BLaER1 treated with 17β-estradiol and CSF1 and Interleukin-3, amounts not matched to agents 10 nM and 100 nM (cell line): ENCODE results near the gene IRX2.

Experiments used
- H3K27ac ChIP-seq, 11 experiments: shearing (Covaris generic); formaldehyde crosslinking; 2 replicates each; pipeline ENCODE4 v1.8.1; 2022
- H3K27me3 ChIP-seq, 11 experiments: shearing (Covaris generic); formaldehyde crosslinking; 2 replicates each; pipeline ENCODE4 v1.8.1; 2022
- H3K36me3 ChIP-seq, 11 experiments: shearing (Covaris generic); formaldehyde crosslinking; 2 replicates each; pipeline ENCODE4 v1.8.1; 2022
- H3K4me1 ChIP-seq, 10 experiments: shearing (Covaris generic); formaldehyde crosslinking; 2 replicates each; pipeline ENCODE4 v1.8.1; 2022
- H3K4me2 ChIP-seq, 11 experiments: shearing (Covaris generic); formaldehyde crosslinking; 2 replicates each; pipeline ENCODE4 v1.8.1; 2022
- H3K4me3 ChIP-seq, 10 experiments: shearing (Covaris generic); formaldehyde crosslinking; 2 replicates each; pipeline ENCODE4 v1.8.1; 2022
- H3K9ac ChIP-seq, 11 experiments: shearing (Covaris generic); formaldehyde crosslinking; 2 replicates each; pipeline ENCODE4 v1.8.1; 2022
- H3K9me3 ChIP-seq, 11 experiments: shearing (Covaris generic); formaldehyde crosslinking; replicated peaks in 1 of 11; 2 replicates each; pipeline ENCODE4 v1.8.1; 2022
- H4K20me1 ChIP-seq, 11 experiments: shearing (Covaris generic); formaldehyde crosslinking; 2 replicates each; pipeline ENCODE4 v1.8.1; 2022
- Cebpa-rat ChIP-seq, 11 experiments: shearing (Covaris generic); IDR thresholded peaks; 2 replicates each; pipeline ENCODE4 v1.8.1; 2022

IRX2 gene

DNA sequence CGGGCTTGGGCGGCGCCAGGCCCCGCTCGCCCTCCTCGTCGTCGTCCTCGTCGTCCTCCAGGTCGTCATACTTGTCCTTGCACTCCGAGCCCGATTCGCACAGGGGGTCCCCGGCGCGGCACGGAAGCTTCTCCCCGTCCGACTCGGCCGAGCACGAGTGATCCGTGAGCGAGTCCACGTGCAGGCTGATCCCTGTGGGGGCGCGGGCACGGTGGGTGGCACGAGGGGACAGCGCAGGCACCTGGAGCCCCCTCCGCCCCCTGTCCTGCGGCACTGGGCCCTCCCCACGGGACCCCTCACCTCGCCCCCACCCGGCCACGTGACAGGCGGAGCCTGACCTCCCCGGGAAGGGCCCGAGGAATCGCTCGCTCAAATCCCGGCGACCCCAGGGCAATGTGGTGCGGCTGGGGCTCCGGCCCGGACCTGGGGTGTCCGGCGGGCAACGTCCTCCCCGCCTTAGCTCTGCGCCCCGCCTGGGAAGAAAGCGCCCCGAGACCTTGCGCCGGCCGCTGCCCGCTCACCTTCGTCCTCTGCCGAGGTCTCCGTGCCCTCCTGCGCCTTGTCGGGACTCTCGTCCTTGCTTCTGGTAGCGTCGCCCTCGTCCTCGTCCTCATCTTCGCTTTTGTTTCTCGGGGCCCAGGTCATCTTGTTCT, 2.5 kb downstream of the IRX2 start:
- Histone ChIP-seq H3K27ac (peak overlapping the region; percentile 65 to 94 (median 91); a peak in 21 of 22 replicates), H3K36me3 (peaks cover 18 to 70% (median 57%) of the 10 kb centered on the region in 11 experiments; a peak in 21 of 22 replicates), H3K9me3 (peaks cover 19 to 35% (median 31%) of the 10 kb centered on the region in 11 experiments; a peak in 21 of 22 replicates), H4K20me1 (peaks cover 63 to 80% (median 73%) of the 10 kb centered on the region in 11 experiments; a peak in 21 of 22 replicates), H3K4me1 (peaks cover 14 to 50% (median 32%) of the 10 kb centered on the region in 10 experiments; a peak in 18 of 20 replicates), H3K9ac (peak overlapping the region; percentile 88 to 98 (median 93)), H3K4me3 (peak overlapping the region; percentile 72 to 86 (median 81)), H3K27me3 (peaks cover 0 to 20% (median 5%) of the 10 kb centered on the region in 11 experiments; a peak in 13 of 22 replicates), H3K4me2 (peak overlapping the region; percentile 77 to 93 (median 82))
- TF ChIP-seq Cebpa-rat (IDR thresholded peaks at IDR 0.05), result no peak

GRCh38 chr5:2748179-2748860, 3.2 kb downstream of the IRX2 start:
- TF ChIP-seq Cebpa-rat (IDR thresholded peaks at IDR 0.05), result no peak
- peak overlapping the region; percentile 72 to 86 (median 81) for H3K4me3 ChIP-seq
- H3K27ac ChIP-seq, result peak overlapping the region; percentile 65 to 94 (median 91); a peak in 21 of 22 replicates
- peaks cover 15 to 52% (median 30%) of the 10 kb centered on the region in 10 experiments; a peak in 19 of 20 replicates for H3K4me1 ChIP-seq
- H3K36me3 ChIP-seq, result peaks cover 21 to 77% (median 64%) of the 10 kb centered on the region in 11 experiments; a peak in 21 of 22 replicates
- peaks cover 70 to 87% (median 80%) of the 10 kb centered on the region in 11 experiments; a peak in 21 of 22 replicates for H4K20me1 ChIP-seq
- peak overlapping the region; percentile 88 to 98 (median 93) for H3K9ac ChIP-seq
- peaks cover 19 to 35% (median 31%) of the 10 kb centered on the region in 11 experiments; a peak in 21 of 22 replicates for H3K9me3 ChIP-seq
- H3K4me2 ChIP-seq, result peak overlapping the region; percentile 77 to 93 (median 82)
- H3K27me3 ChIP-seq, result peaks cover 3 to 24% (median 11%) of the 10 kb centered on the region in 11 experiments; a peak in 17 of 22 replicates

- peak overlapping the region; percentile 77 to 93 (median 82) for H3K4me2 ChIP-seq
- H3K27ac ChIP-seq, result peak overlapping the region; percentile 65 to 94 (median 91); a peak in 21 of 22 replicates
- peaks cover 19 to 35% (median 31%) of the 10 kb centered on the region in 11 experiments; a peak in 21 of 22 replicates for H3K9me3 ChIP-seq
- H3K9ac ChIP-seq, result peak overlapping the region; percentile 88 to 98 (median 93)
- peaks cover 26 to 84% (median 71%) of the 10 kb centered on the region in 11 experiments; a peak in 21 of 22 replicates for H3K36me3 ChIP-seq
- H3K4me1 ChIP-seq, result peaks cover 15 to 50% (median 29%) of the 10 kb centered on the region in 10 experiments; a peak in 19 of 20 replicates
- peaks cover 75 to 89% (median 87%) of the 10 kb centered on the region in 11 experiments; a peak in 21 of 22 replicates for H4K20me1 ChIP-seq
- TF ChIP-seq Cebpa-rat (IDR thresholded peaks at IDR 0.05), result no peak
- peaks cover 5 to 26% (median 17%) of the 10 kb centered on the region in 11 experiments; a peak in 17 of 22 replicates for H3K27me3 ChIP-seq
- peak overlapping the region; percentile 72 to 86 (median 81) for H3K4me3 ChIP-seq
Observed at GRCh38 chr5:2747363-2748162, 3.9 kb downstream of the IRX2 start.

DNA sequence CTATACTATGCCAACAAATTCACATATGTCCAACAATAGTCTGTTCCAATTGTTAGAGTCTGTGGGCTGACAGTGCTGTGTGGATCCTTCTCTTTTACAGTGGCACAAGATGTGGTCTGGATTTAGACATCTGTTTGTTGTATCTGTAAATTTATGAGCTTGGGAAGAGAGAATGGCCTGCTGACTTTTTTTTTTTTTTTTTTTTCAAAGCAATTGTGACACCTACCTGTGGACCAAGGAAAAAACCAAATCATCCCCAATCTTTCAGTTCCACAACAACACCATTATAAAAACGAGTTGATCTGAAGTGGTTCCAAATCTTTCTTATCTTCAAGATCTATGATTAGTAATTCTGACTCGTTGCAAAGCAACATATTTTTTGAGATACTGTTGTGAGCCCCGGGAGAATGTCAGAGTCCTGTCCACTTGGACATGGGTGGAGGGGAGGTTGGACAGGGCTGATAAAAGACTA, 4.9 kb downstream of the IRX2 start:
- H3K36me3 ChIP-seq, result peaks cover 26 to 94% (median 75%) of the 10 kb centered on the region in 11 experiments; a peak in 21 of 22 replicates

DNA sequence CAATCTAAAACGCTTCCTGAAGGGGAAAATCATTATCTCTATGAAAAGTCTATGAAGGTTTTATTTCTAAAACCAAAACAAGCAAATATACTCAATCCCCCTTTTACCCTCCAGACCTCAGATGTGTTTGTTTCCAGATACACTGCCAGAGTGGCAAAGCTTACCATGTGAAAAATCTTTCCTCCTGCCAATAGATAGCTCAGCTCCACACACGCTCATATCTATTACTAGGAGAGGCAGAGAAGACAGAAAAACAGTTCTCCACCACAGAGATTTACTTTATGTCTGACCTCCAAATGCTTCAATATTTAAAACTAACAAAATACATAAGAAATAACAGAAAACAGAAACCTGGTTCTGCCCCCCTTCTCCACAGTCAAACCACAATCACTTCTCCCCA, 7.0 kb downstream of the IRX2 start:
- H4K20me1 ChIP-seq, result peaks cover 72 to 96% (median 90%) of the 10 kb centered on the region in 11 experiments; a peak in 21 of 22 replicates
- H3K9me3 ChIP-seq, result peaks cover 5 to 23% (median 15%) of the 10 kb centered on the region in 11 experiments; a peak in 18 of 22 replicates
- peak overlapping the region; percentile 19 to 86 (median 78); a peak in 18 of 22 replicates for H3K4me2 ChIP-seq
- TF ChIP-seq Cebpa-rat (IDR thresholded peaks at IDR 0.05), result no peak
- peaks cover 20 to 80% (median 63%) of the 10 kb centered on the region in 11 experiments; a peak in 21 of 22 replicates for H3K36me3 ChIP-seq
- H3K4me3 ChIP-seq, result 0 out of 20 replicates have a peak overlapping the region, but pooled peaks of 1 of the 10 experiments have one; percentile 15
- H3K4me1 ChIP-seq, result peaks cover 26 to 57% (median 39%) of the 10 kb centered on the region in 10 experiments
- no peak overlapping the region for H3K27ac ChIP-seq
- H3K9ac ChIP-seq, result peak overlapping the region in 4 of 11 experiments; percentile 2 to 32 (median 18); a peak in 2 of 22 replicates
- H3K27me3 ChIP-seq, result peaks cover 18 to 43% (median 30%) of the 10 kb centered on the region in 11 experiments

More for the DNA sequence above, 4.9 kb downstream of the IRX2 start:
- Histone ChIP-seq H3K9ac (peak overlapping the region; percentile 17 to 98 (median 93); a peak in 19 of 22 replicates), H3K4me1 (peaks cover 22 to 53% (median 35%) of the 10 kb centered on the region in 10 experiments), H3K27me3 (peaks cover 5 to 25% (median 17%) of the 10 kb centered on the region in 11 experiments; a peak in 17 of 22 replicates), H3K4me3 (peak overlapping the region; percentile 72 to 86 (median 81); a peak in 19 of 20 replicates), H3K9me3 (peaks cover 19 to 35% (median 31%) of the 10 kb centered on the region in 11 experiments; a peak in 21 of 22 replicates), H4K20me1 (peaks cover 75 to 98% (median 97%) of the 10 kb centered on the region in 11 experiments; a peak in 21 of 22 replicates), H3K4me2 (peak overlapping the region; percentile 65 to 93 (median 82)), H3K27ac (peak overlapping the region in 6 of 11 experiments; percentile 32 to 94 (median 90); a peak in 8 of 22 replicates)
- no peak for TF ChIP-seq Cebpa-rat (IDR thresholded peaks at IDR 0.05)

GRCh38 chr5:2742921-2743679, 8.4 kb downstream of the IRX2 start:
- Histone ChIP-seq H3K9me3 (peaks cover 0 to 9% (median 1%) of the 10 kb centered on the region in 11 experiments; a peak in 10 of 22 replicates), H4K20me1 (peaks cover 58 to 82% (median 76%) of the 10 kb centered on the region in 11 experiments; a peak in 21 of 22 replicates), H3K9ac (no peak overlapping the region), H3K4me2 (peak overlapping the region in 4 of 11 experiments; percentile 15 to 39 (median 16); a peak in 3 of 22 replicates), H3K27ac (no peak overlapping the region), H3K4me1 (peaks cover 26 to 59% (median 42%) of the 10 kb centered on the region in 10 experiments), H3K36me3 (peaks cover 8 to 66% (median 49%) of the 10 kb centered on the region in 11 experiments; a peak in 21 of 22 replicates), H3K27me3 (peaks cover 27 to 57% (median 43%) of the 10 kb centered on the region in 11 experiments), H3K4me3 (no peak overlapping the region)
- TF ChIP-seq Cebpa-rat (IDR thresholded peaks at IDR 0.05), result no peak

DNA sequence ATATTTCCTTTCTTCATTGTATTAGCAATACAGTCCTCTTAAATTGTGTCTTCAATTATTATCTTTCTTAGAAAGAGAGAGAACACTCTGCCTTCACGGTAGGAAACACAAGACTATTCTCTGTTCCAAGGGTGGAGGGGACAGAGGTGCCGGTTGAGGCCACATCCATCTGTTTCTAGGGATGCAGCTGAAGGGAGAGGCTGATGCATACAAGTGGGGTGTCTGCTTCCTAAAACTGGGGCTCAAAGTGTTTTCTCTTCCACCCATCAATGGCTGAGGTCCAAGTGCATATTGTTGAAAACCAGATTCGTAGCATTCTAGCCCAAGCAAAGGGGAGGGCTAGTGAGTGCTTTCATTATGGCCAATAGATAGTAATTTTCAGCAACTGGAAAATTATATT, 9.5 kb downstream of the IRX2 start:
- H4K20me1 ChIP-seq, result peaks cover 48 to 70% (median 65%) of the 10 kb centered on the region in 11 experiments; a peak in 21 of 22 replicates

More for the DNA sequence above, 9.5 kb downstream of the IRX2 start:
- Histone ChIP-seq H3K4me1 (peaks cover 21 to 50% (median 38%) of the 10 kb centered on the region in 10 experiments), H3K9me3 (peaks cover 0 to 9% (median 0%) of the 10 kb centered on the region in 11 experiments; a peak in 2 of 22 replicates), H3K27me3 (peaks cover 27 to 62% (median 44%) of the 10 kb centered on the region in 11 experiments), H3K4me3 (no peak overlapping the region), H3K36me3 (peaks cover 8 to 56% (median 40%) of the 10 kb centered on the region in 11 experiments; a peak in 20 of 22 replicates), H3K27ac (no peak overlapping the region), H3K4me2 (peak overlapping the region in 8 of 11 experiments; percentile 15 to 68 (median 42); a peak in 13 of 22 replicates), H3K9ac (no peak overlapping the region)
- TF ChIP-seq Cebpa-rat (IDR thresholded peaks at IDR 0.05), result 0 out of 22 replicates have a peak, but pooled peaks of 1 of the 11 experiments have one; percentile 19
